DOHH2 (cell line): ENCODE data around the gene LRRC10B.

Experiments used
- H3F3A ChIP-seq: fragments of 200-600 bp; sonication (generic), shearing (Covaris generic); 2 replicates; pipeline ENCODE4 v1.6.0; 2016; ENCODE audit warnings: antibody characterized with exemption, mild to moderate bottlenecking; ENCODE audit not compliant: control insufficient read depth, insufficient read depth
- H3K27ac ChIP-seq: fragments of 200-600 bp; sonication (generic); 2 replicates; pipeline ENCODE4 v1.5.1; 2014; ENCODE audit warnings: low read depth, mild to moderate bottlenecking, low read length, moderate library complexity
- H3K27me3 ChIP-seq: fragments of 200-600 bp; sonication (generic); 2 replicates; pipeline ENCODE4 v1.6.1; 2014; ENCODE audit warnings: mild to moderate bottlenecking, low read length, mixed read lengths; ENCODE audit not compliant: control insufficient read depth
- H3K36me3 ChIP-seq: fragments of 200-600 bp; sonication (generic); 2 replicates; pipeline ENCODE4 v1.6.1; 2014; ENCODE audit warnings: mild to moderate bottlenecking, low read length, moderate library complexity, mixed read lengths; ENCODE audit not compliant: control insufficient read depth
- H3K4me1 ChIP-seq: fragments of 200-600 bp; sonication (generic); 2 replicates; pipeline ENCODE4 v1.6.1; 2014; ENCODE audit warnings: mild to moderate bottlenecking, low read length, mixed read lengths; ENCODE audit not compliant: control insufficient read depth
- H3K4me2 ChIP-seq: fragments of 200-600 bp; sonication (generic); 2 replicates; pipeline ENCODE4 v1.6.0; 2014; ENCODE audit warnings: mild to moderate bottlenecking, low read length, moderate library complexity
- H3K4me3 ChIP-seq: fragments of 200-600 bp; sonication (generic); 2 replicates; pipeline ENCODE4 v1.5.1; 2014; ENCODE audit warnings: mild to moderate bottlenecking, low read length, mixed read lengths
- H3K79me2 ChIP-seq: fragments of 200-600 bp; sonication (generic); 2 replicates; pipeline ENCODE4 v1.6.1; 2014; ENCODE audit warnings: mild to moderate bottlenecking, low read length, mixed read lengths; ENCODE audit not compliant: control insufficient read depth
- H3K9me2 ChIP-seq: fragments of 200-600 bp; sonication (generic); replicated peaks from 2 replicates; pipeline ENCODE4 v1.6.1; 2014; ENCODE audit warnings: mild to moderate bottlenecking, low read length, mixed read lengths; ENCODE audit not compliant: control insufficient read depth
- H3K9me3 ChIP-seq: fragments of 200-600 bp; sonication (generic); 2 replicates; pipeline ENCODE4 v1.6.1; 2014; ENCODE audit warnings: antibody characterized with exemption, low read length, mixed read lengths; ENCODE audit not compliant: control insufficient read depth, insufficient read depth
- H4K20me1 ChIP-seq: fragments of 200-600 bp; sonication (generic); 2 replicates; pipeline ENCODE4 v1.6.0; 2014; ENCODE audit warnings: low read depth, mild to moderate bottlenecking, antibody characterized with exemption, low read length, moderate library complexity; ENCODE audit not compliant: control insufficient read depth, insufficient read depth
- EZH2phosphoT487 ChIP-seq: fragments of 200-600 bp; sonication (generic); IDR thresholded peaks from 2 replicates; pipeline ENCODE4 v1.6.1; 2017; ENCODE audit warnings: borderline replicate concordance, mild to moderate bottlenecking, antibody characterized with exemption, low read length, moderate library complexity, mixed read lengths
- TF ChIP-seq, protein P1 (sequence below): fragments of 200-600 bp; sonication (generic); IDR thresholded peaks from one replicate; pipeline ENCODE4 v1.5.1; 2014; ENCODE audit warnings: antibody characterized with exemption, mild to moderate bottlenecking, low read depth, low read length; ENCODE audit not compliant: poor library complexity, severe bottlenecking

The LRRC10B gene

DNA sequence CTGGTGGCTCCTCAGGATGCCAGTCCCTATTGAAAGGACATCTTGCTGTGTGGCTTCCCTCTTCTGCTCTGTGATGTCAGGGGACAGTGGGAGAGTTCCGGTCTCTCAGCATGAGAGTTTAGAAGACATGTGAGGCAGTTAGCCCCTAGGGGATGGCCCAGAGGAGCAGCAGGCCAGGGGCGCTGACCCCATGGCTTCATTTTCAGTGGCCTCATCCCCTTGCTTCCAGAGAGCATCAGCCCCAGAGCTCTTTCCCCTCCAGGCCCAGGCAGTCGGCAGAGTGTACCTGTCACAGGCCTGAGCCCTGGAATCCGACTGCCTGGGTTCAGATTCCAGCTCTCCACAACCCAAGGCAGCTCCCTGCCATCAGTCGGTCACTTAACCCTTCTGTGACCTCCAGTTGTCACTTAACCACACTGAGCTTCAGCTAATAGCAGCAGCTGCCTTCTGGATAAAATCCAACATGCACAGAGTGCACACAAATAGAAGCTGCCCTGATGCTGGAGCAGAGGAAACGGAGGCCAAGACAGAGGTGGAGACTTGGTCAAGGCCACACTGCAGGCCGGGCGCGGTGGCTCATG lies 14.1 kb upstream of the LRRC10B start:
- TF ChIP-seq, protein P1, sequence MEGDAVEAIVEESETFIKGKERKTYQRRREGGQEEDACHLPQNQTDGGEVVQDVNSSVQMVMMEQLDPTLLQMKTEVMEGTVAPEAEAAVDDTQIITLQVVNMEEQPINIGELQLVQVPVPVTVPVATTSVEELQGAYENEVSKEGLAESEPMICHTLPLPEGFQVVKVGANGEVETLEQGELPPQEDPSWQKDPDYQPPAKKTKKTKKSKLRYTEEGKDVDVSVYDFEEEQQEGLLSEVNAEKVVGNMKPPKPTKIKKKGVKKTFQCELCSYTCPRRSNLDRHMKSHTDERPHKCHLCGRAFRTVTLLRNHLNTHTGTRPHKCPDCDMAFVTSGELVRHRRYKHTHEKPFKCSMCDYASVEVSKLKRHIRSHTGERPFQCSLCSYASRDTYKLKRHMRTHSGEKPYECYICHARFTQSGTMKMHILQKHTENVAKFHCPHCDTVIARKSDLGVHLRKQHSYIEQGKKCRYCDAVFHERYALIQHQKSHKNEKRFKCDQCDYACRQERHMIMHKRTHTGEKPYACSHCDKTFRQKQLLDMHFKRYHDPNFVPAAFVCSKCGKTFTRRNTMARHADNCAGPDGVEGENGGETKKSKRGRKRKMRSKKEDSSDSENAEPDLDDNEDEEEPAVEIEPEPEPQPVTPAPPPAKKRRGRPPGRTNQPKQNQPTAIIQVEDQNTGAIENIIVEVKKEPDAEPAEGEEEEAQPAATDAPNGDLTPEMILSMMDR: no peak
- Histone ChIP-seq H4K20me1 (no peaks in the 10 kb centered on the region), H3K4me2 (no peak overlapping the region), H3F3A (no peaks in the 10 kb centered on the region), H3K27me3 (no peaks in the 10 kb centered on the region), H3K4me1 (no peaks in the 10 kb centered on the region), H3K4me3 (no peak overlapping the region), H3K36me3 (no peaks in the 10 kb centered on the region), H3K9me3 (no peaks in the 10 kb centered on the region), H3K79me2 (no peaks in the 10 kb centered on the region), H3K9me2 (no peaks in the 10 kb centered on the region), H3K27ac (no peak overlapping the region)

DNA sequence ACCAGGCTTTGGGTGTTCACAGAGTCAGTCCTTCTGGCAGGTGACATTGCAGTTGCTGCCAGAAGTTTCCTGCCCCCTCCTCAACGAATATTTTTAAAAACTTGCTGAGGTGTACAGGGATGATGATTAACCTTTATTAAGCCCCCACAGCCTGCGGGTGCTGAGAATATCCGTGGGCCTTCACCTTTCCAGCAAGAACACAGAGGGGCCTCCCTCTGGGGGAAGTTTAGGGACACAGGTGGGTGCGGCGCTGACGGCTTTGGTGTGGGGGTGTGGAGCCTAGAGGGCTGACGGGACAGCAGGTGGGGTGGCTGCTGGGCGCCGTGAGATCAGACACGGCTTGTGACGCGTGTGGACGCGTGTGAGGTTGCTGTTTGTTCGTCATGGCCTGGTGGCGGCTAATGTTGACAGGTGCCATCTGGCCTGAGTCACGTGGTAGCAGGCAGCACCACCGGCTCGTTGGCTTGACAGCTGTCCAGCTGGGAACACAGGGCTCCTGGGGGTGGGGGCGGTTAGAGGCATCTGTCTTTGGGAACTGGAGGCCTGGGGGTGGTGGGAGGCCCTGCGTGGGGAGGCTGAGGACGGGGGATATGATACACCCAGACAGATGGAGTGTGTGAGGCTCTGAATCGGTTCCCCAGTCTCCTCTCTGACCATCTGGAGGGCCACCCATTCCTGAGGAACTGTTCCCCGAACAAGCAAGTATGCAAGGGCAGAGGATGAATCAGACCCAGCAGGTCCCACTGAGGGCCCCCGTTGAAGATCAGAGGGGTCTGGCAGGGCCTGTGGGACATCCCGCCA lies 12.5 kb upstream of the LRRC10B start:
- H3K27me3 ChIP-seq: no peaks in the 10 kb centered on the region

DNA sequence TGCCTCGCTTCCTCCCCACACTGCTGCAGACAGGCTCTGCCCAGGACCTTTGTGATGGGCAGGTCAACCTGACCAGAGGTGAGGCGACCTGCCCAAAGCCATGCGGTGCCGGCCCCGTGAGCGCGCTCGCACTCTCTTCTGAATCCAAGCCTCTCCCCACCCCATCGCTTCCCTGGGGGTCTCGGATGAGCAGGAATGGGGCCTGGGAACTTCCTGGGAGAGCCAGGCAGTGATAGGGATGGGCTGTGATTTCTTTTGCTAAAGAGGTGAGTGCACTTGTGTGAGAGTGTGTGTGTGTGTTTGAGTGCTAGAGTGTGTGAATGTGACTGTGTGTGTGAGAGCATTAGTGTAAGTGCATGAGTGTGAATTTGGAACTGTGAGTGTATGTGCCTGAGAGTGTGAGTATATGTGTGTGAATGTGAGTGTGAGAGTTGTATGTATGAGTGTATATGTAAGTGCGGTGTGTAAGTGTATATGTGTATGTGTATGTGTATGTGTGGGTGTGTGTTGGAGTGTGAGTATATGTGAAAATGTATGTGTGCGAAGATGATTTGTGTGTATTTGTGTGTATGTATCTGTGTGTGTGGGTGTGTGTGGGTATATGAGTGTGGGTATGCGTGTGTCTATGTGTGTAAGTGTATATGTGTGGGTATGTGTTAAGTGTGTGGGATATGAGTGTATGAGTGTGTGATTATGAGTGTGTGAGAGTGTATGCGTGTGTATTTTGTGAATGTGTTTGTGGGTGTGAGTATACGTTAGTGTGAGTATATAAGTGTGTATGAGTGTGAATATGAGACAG lies 11.7 kb upstream of the LRRC10B start:
- Histone ChIP-seq H3K4me1 (no peaks in the 10 kb centered on the region), H3F3A (no peaks in the 10 kb centered on the region), H3K4me3 (no peak overlapping the region), H3K27me3 (no peaks in the 10 kb centered on the region), H3K79me2 (no peaks in the 10 kb centered on the region), H3K9me2 (no peaks in the 10 kb centered on the region), H3K4me2 (no peak overlapping the region), H4K20me1 (no peaks in the 10 kb centered on the region), H3K27ac (no peak overlapping the region), H3K36me3 (no peaks in the 10 kb centered on the region), H3K9me3 (no peaks in the 10 kb centered on the region)
- TF ChIP-seq, protein P1: no peak
- TF ChIP-seq EZH2phosphoT487: no peak

More for the DNA sequence above, 12.5 kb upstream of the LRRC10B start:
- TF ChIP-seq, protein P1: no peak
- no peak for TF ChIP-seq EZH2phosphoT487
- Histone ChIP-seq H3F3A (no peaks in the 10 kb centered on the region), H3K4me3 (no peak overlapping the region), H3K9me2 (no peaks in the 10 kb centered on the region), H3K9me3 (no peaks in the 10 kb centered on the region), H3K79me2 (no peaks in the 10 kb centered on the region), H3K4me1 (no peaks in the 10 kb centered on the region), H3K27ac (no peak overlapping the region), H3K4me2 (no peak overlapping the region), H3K36me3 (no peaks in the 10 kb centered on the region), H4K20me1 (no peaks in the 10 kb centered on the region)
